Suprapubic skin (tissue), 4 donors: ENCODE data around the gene SEPTIN5. TPM values are rescaled to one million over a fixed set of nuclear protein-coding genes. Genes with fewer than 3 reads are reported as not detected.

ENCODE experiments used
- DNase-seq, 2 donors: peaks; one replicate each; pipeline ENCODE4 v3.0.0-alpha.2; 2019; ENCODE audit warnings: low spot score in 2 of 2
- H3K27ac ChIP-seq: fragments of 200-600 bp; sonication (generic); one replicate; pipeline ENCODE4 v1.5.1; 2019
- H3K27me3 ChIP-seq: fragments of 200-600 bp; sonication (generic); one replicate; pipeline ENCODE4 v1.5.1; 2019
- H3K36me3 ChIP-seq: fragments of 200-600 bp; sonication (generic); one replicate; pipeline ENCODE4 v1.5.1; 2019
- H3K4me1 ChIP-seq: fragments of 200-600 bp; sonication (generic); one replicate; pipeline ENCODE4 v1.5.1; 2019
- H3K4me3 ChIP-seq: fragments of 200-600 bp; sonication (generic); one replicate; pipeline ENCODE4 v1.5.1; 2019; ENCODE audit warnings: mild to moderate bottlenecking
- H3K9me3 ChIP-seq: fragments of 200-600 bp; sonication (generic); one replicate; pipeline ENCODE4 v1.5.1; 2019
- EP300 ChIP-seq: sonication (generic); formaldehyde crosslinking; IDR thresholded peaks from one replicate; pipeline ENCODE4 v1.6.1; 2017; ENCODE audit warnings: antibody characterized with exemption
- POLR2A ChIP-seq, 2 donors: fragments of 450-650 bp; IDR thresholded peaks; one replicate each; pipeline ENCODE4 v1.6.1; 2017; ENCODE audit warnings: antibody characterized with exemption in 2 of 2, mild to moderate bottlenecking in 2 of 2, moderate library complexity in 2 of 2
- POLR2AphosphoS5 ChIP-seq, 3 donors: sonication (generic); formaldehyde crosslinking; IDR thresholded peaks; one replicate each; pipeline ENCODE4 v1.6.1; 2017; ENCODE audit warnings: antibody characterized with exemption in 3 of 3
- WGBS: methylation state at CpG from one replicate; pipeline ENCODE4 v1.1.5; 2018; 5-methylcytosine and 5-hydroxymethylcytosine counted together
- total RNA-seq, 4 donors: library from RNA; depleted of rRNA; stranded (reverse); fragments of >200 nt; gene quantifications; one replicate each; pipeline ENCODE4 v1.1.0, GENCODE V29; 2016
- TF ChIP-seq, protein P1 (sequence below), 2 donors: fragments of 200-600 bp in 1 of 2; fragments of 450-650 bp in 1 of 2; sonication (generic) in 1 of 2; IDR thresholded peaks; one replicate each; pipeline ENCODE4 v1.5.1; 2016 to 2019; ENCODE audit warnings: antibody characterized with exemption in 2 of 2, mild to moderate bottlenecking in 1 of 2, moderate library complexity in 1 of 2

The SEPTIN5 gene
- total RNA-seq, 4 donors from 2014 or later: 89.0 to 147 (median 129) TPM

- Histone ChIP-seq H3K4me3 (no peak overlapping the region), H3K36me3 (no peaks in the 10 kb centered on the region), H3K27ac (no peak overlapping the region), H3K27me3 (no peaks in the 10 kb centered on the region), H3K4me1 (peaks cover 8% of the 10 kb centered on the region), H3K9me3 (no peaks in the 10 kb centered on the region)
- DNase-seq: peak in 1 of 2 donors; percentile 66
- whole genome bisulfite sequencing: 88% methylated on average over 16 of the region's 19 CpGs
- TF ChIP-seq, protein P1, sequence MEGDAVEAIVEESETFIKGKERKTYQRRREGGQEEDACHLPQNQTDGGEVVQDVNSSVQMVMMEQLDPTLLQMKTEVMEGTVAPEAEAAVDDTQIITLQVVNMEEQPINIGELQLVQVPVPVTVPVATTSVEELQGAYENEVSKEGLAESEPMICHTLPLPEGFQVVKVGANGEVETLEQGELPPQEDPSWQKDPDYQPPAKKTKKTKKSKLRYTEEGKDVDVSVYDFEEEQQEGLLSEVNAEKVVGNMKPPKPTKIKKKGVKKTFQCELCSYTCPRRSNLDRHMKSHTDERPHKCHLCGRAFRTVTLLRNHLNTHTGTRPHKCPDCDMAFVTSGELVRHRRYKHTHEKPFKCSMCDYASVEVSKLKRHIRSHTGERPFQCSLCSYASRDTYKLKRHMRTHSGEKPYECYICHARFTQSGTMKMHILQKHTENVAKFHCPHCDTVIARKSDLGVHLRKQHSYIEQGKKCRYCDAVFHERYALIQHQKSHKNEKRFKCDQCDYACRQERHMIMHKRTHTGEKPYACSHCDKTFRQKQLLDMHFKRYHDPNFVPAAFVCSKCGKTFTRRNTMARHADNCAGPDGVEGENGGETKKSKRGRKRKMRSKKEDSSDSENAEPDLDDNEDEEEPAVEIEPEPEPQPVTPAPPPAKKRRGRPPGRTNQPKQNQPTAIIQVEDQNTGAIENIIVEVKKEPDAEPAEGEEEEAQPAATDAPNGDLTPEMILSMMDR (IDR thresholded peaks at IDR 0.05): no peak
- no peak for TF ChIP-seq EP300
- no peak for TF ChIP-seq POLR2AphosphoS5 (IDR thresholded peaks at IDR 0.05)
- no peak for TF ChIP-seq POLR2A (IDR thresholded peaks at IDR 0.05)
These were observed 46.2 kb upstream of the SEPTIN5 start for GRCh38 chr22:19667872-19668740.

DNA sequence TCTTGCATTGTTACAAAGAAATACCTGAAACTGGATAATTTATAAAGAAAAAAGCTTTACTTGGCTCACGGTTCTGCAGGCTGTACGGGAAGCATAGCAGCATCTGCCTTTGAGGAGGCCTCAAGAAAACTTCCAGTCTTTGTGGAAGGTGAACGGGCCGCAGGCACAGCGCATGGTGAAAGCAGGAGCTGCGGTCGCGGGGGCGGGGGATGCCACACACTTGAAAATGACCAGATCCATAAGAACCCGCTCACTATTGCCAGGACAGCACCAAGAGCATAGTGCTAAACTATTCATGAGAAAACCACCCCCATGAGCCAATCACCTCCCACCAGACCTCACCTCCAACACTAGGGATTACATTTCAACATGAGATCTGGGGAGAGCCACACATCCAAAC lies 45.6 kb upstream of the SEPTIN5 start:
- peak in 1 of 2 donors; percentile 26 for DNase-seq
- Histone ChIP-seq H3K36me3 (no peaks in the 10 kb centered on the region), H3K27me3 (no peaks in the 10 kb centered on the region), H3K4me3 (no peak overlapping the region), H3K27ac (no peak overlapping the region), H3K4me1 (peaks cover 1% of the 10 kb centered on the region), H3K9me3 (no peaks in the 10 kb centered on the region)
- TF ChIP-seq POLR2A (IDR thresholded peaks at IDR 0.05) (no peak), EP300 (no peak), POLR2AphosphoS5 (IDR thresholded peaks at IDR 0.05) (no peak)
- TF ChIP-seq, protein P1 (IDR thresholded peaks at IDR 0.05): no peak
- WGBS: 90% methylated on average over 10 of the region's 10 CpGs

GRCh38 chr22:19669570-19669969 lies 44.7 kb upstream of the SEPTIN5 start:
- TF ChIP-seq, protein P1 (IDR thresholded peaks at IDR 0.05): no peak
- TF ChIP-seq POLR2AphosphoS5 (IDR thresholded peaks at IDR 0.05): no peak
- no peak for TF ChIP-seq EP300
- TF ChIP-seq POLR2A (IDR thresholded peaks at IDR 0.05): no peak
- Histone ChIP-seq H3K27me3 (no peaks in the 10 kb centered on the region), H3K4me1 (no peaks in the 10 kb centered on the region), H3K4me3 (no peak overlapping the region), H3K27ac (no peak overlapping the region), H3K9me3 (no peaks in the 10 kb centered on the region), H3K36me3 (no peaks in the 10 kb centered on the region)
- DNase-seq: peak in 1 of 2 donors; percentile 41
- WGBS: 73% methylated on average over 4 of the region's 4 CpGs

- Histone ChIP-seq H3K4me3 (no peak overlapping the region), H3K4me1 (no peaks in the 10 kb centered on the region), H3K36me3 (no peaks in the 10 kb centered on the region), H3K27ac (no peak overlapping the region), H3K27me3 (peaks cover 5% of the 10 kb centered on the region), H3K9me3 (no peaks in the 10 kb centered on the region)
- no peak for DNase-seq
- 100% methylated on average over 3 of the region's 3 CpGs for WGBS
- TF ChIP-seq POLR2AphosphoS5 (IDR thresholded peaks at IDR 0.05): no peak
- TF ChIP-seq, protein P1 (IDR thresholded peaks at IDR 0.05): no peak
- no peak for TF ChIP-seq POLR2A (IDR thresholded peaks at IDR 0.05)
These were observed 43.0 kb upstream of the SEPTIN5 start for GRCh38 chr22:19671316-19671715.

- 97% methylated on average over 9 of the region's 9 CpGs for WGBS
- TF ChIP-seq POLR2A (IDR thresholded peaks at IDR 0.05) (no peak), EP300 (no peak), POLR2AphosphoS5 (IDR thresholded peaks at IDR 0.05) (no peak)
- TF ChIP-seq, protein P1 (IDR thresholded peaks at IDR 0.05): no peak
- Histone ChIP-seq H3K4me3 (no peak overlapping the region), H3K27ac (no peak overlapping the region), H3K27me3 (peaks cover 5% of the 10 kb centered on the region), H3K36me3 (no peaks in the 10 kb centered on the region), H3K4me1 (no peaks in the 10 kb centered on the region), H3K9me3 (no peaks in the 10 kb centered on the region)
- DNase-seq: no peak
These were observed 42.1 kb upstream of the SEPTIN5 start for GRCh38 chr22:19672054-19672776.
